ENCODE results near the gene YPEL4. TPM values are rescaled to one million over a fixed set of nuclear protein-coding genes. Genes with fewer than 3 reads are reported as not detected.
A peak's percentile ranks its signal among the peaks of the same experiment; 100 is the strongest.
"Not testable (repeated sequence)": the region's sequence is repeated elsewhere in the genome, so short reads cannot be mapped to it uniquely, and the experiment has no call there.

YPEL4 gene
- total RNA-seq, 2 experiments from 2014 or later, result 0.43 to 0.73 TPM

GRCh38 chr11:57667117-57667735 is 17.5 kb upstream of the YPEL4 start:
- DNase-seq, result peak; percentile 95
- POLR2A ChIA-PET, result interaction anchor here (0.6 to 2.3 kb wide), 9 partner anchors 9 to 241 kb away, joined by 3 to 8 read pairs (median 3); partner anchors contain the start of genes CLP1, SELENOH and YPEL4
- Mint-ChIP-seq H3K4me3 (peak overlapping the region; percentile 83), H3K4me1 (ENCODE audit: low read depth) (peaks cover 39% of the 10 kb centered on the region), H3K27ac (peak overlapping the region; percentile 100), H3K27me3 (no peaks in the 10 kb centered on the region), H3K9me3 (no peaks in the 10 kb centered on the region), H3K36me3 (peaks cover 13% of the 10 kb centered on the region)
- intact Hi-C loops (cut with micrococcal nuclease), result loop anchor here (1.0 to 10.0 kb wide), 13 partner anchors 10 to 1888 kb away; partner anchors contain the start of genes CLP1, MED19, SELENOH and SSRP1
- CTCF ChIA-PET, result interaction anchor here (0.7 to 1.8 kb wide), 2 partner anchors 9 to 133 kb away, joined by 4 to 5 read pairs; partner anchors contain the start of gene CLP1

DNA sequence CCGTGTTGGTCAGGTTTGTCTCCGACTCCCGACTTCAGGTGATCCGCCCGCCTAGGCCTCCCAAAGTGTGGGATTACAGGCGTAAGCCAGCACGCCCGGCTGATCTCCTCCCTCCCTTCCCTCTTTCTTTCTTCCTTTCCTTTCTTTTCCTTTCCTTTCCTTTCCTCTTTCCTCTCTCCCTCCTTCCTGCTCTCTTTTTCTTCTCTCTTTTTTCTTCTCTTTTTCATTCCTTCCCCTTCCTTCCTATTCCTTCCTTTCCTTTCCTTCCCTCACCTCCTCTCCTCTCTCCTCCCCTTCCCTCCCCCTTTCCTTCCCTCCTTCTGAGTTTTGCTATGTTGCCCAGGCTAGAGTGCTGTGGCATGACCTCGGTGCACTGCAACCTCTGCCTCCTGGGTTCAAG is 14.3 kb upstream of the YPEL4 start:
- no peak for DNase-seq
- Mint-ChIP-seq H3K9me3 (no peaks in the 10 kb centered on the region), H3K36me3 (peaks cover 24% of the 10 kb centered on the region), H3K4me3 (no peak overlapping the region), H3K27ac (no peak overlapping the region), H3K27me3 (no peaks in the 10 kb centered on the region), H3K4me1 (ENCODE audit: low read depth) (peaks cover 27% of the 10 kb centered on the region)
- ChIA-PET POLR2A (no interaction called here), CTCF (no interaction called here)
- intact Hi-C loops (cut with micrococcal nuclease), result loop anchor here (10.0 kb wide), 1 partner anchor 1891 kb away; no protein-coding TSS in a partner anchor

DNA sequence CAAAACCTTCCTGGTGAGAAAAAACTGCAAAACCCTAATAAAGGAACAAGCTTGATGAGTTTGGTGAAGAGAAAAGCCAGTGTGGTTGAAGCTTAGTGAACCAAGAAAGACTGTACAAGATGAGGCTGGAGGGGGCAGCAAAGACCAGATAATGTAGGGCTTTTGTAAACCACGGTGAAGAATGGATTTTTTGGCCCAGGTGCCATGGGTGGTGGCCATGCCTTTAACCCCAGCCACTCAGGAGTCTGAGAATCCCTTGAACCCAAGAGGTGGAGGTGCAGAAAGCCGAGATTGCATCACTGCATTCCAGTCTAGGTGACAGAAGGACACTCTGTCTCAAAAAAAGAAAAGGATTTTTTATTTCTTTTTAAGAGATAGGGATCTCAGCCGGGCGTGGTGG is 13.2 kb upstream of the YPEL4 start:
- Mint-ChIP-seq H3K9me3 (no peaks in the 10 kb centered on the region), H3K27ac (no peak overlapping the region), H3K27me3 (no peaks in the 10 kb centered on the region), H3K36me3 (peaks cover 24% of the 10 kb centered on the region), H3K4me3 (no peak overlapping the region), H3K4me1 (ENCODE audit: low read depth) (peaks cover 32% of the 10 kb centered on the region)
- ChIA-PET CTCF (interaction anchor here (0.7 to 1.2 kb wide), 4 partner anchors 15 to 861 kb away, joined by 3 to 6 read pairs (median 3); no protein-coding TSS in a partner anchor), POLR2A (no interaction called here)
- intact Hi-C loops (cut with micrococcal nuclease), result loop anchor here (10.0 kb wide), 1 partner anchor 1892 kb away; no protein-coding TSS in a partner anchor
- no peak for DNase-seq

DNA sequence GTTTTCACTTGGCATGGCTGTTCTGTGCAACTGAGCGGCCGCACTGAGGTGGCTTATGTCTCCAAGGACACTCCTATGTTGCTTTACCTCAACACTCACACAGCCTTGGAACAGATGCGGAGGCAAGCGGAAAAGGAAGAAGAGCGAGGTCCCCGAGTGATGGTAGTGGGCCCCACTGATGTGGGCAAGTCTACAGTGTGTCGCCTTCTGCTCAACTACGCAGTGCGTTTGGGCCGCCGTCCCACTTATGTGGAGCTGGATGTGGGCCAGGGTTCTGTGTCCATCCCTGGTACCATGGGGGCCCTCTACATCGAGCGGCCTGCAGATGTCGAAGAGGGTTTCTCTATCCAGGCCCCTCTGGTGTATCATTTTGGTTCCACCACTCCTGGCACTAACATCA is 10.0 kb upstream of the YPEL4 start:
- H3K4me3 Mint-ChIP-seq, result no peak overlapping the region
- ChIA-PET CTCF (interaction anchor here (1.9 kb wide), 2 partner anchors 15 to 92 kb away, joined by 7 to 9 read pairs; partner anchors contain the start of gene UBE2L6), POLR2A (no interaction called here)
- no peaks in the 10 kb centered on the region for H3K27me3 Mint-ChIP-seq
- H3K4me1 Mint-ChIP-seq (ENCODE audit: low read depth), result peaks cover 31% of the 10 kb centered on the region
- DNase-seq, result no peak
- peaks cover 26% of the 10 kb centered on the region for H3K36me3 Mint-ChIP-seq
- intact Hi-C loops (cut with micrococcal nuclease), result loop anchor here (5.0 to 10.0 kb wide), 2 partner anchors 1483 to 1895 kb away; partner anchors contain the start of gene FAM111A
- no peaks in the 10 kb centered on the region for H3K9me3 Mint-ChIP-seq
- H3K27ac Mint-ChIP-seq, result no peak overlapping the region

DNA sequence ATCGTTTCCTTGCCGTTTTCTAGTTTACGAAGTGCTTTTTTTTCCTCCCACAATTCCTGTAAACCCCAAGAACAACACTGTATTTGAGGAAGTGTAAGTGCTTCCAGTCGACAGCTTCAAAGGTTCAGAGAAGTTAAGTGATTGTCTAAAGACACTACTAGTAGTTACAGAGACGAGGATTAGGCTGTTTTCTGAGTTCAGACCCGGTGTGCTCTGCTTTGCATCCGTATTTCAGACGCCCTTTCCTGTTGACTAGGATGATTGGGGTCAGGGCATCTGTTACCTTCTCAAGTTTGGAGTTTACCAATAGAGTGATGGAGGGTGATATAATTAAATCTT is 8.3 kb upstream of the YPEL4 start:
- Mint-ChIP-seq H3K27ac (peak overlapping the region; percentile 94), H3K36me3 (peaks cover 26% of the 10 kb centered on the region), H3K4me1 (ENCODE audit: low read depth) (peaks cover 33% of the 10 kb centered on the region), H3K4me3 (peak overlapping the region; percentile 100), H3K27me3 (no peaks in the 10 kb centered on the region), H3K9me3 (no peaks in the 10 kb centered on the region)
- CTCF ChIA-PET, result interaction anchor here (0.6 to 1.9 kb wide), 5 partner anchors 9 to 143 kb away, joined by 3 to 9 read pairs (median 3); partner anchors contain the start of gene UBE2L6
- POLR2A ChIA-PET, result interaction anchor here (0.9 to 1.8 kb wide), 3 partner anchors 9 to 20 kb away, joined by 3 to 6 read pairs (median 3); no protein-coding TSS in a partner anchor
- DNase-seq, result no peak
- intact Hi-C loops (cut with micrococcal nuclease), result loop anchor here (5.0 kb wide), 1 partner anchor 1484 kb away; the partner anchor contains the start of gene FAM111A

- intact Hi-C loops (cut with micrococcal nuclease), result loop anchor here (1.0 to 5.0 kb wide), 7 partner anchors 10 to 1485 kb away; partner anchors contain the start of genes FAM111A, MED19, SELENOH and TIMM10
- CTCF ChIA-PET, result interaction anchor here (0.6 to 4.2 kb wide), 7 partner anchors 9 to 199 kb away, joined by 3 to 17 read pairs (median 4); partner anchors contain the start of gene UBE2L6
- peaks cover 33% of the 10 kb centered on the region for H3K4me1 Mint-ChIP-seq (ENCODE audit: low read depth)
Measured at GRCh38 chr11:57657194-57658022, 7.7 kb upstream of the YPEL4 start, which contains the start of gene CLP1. TSS of gene CLP1 (plus strand) at chr11:57657762. CDS start at chr11:57659477, 1,715 bp downstream.

GRCh38 chr11:57656885-57657193 is 7.1 kb upstream of the YPEL4 start:
- no peak for DNase-seq
- POLR2A ChIA-PET, result no interaction called here

More at GRCh38 chr11:57657194-57658022, 7.7 kb upstream of the YPEL4 start, which contains the start of gene CLP1:
- DNase-seq, result peak; percentile 100
- H3K36me3 Mint-ChIP-seq, result peaks cover 25% of the 10 kb centered on the region
- no peaks in the 10 kb centered on the region for H3K27me3 Mint-ChIP-seq
- POLR2A ChIA-PET, result interaction anchor here (0.9 to 1.8 kb wide), 3 partner anchors 9 to 20 kb away, joined by 3 to 6 read pairs (median 3); no protein-coding TSS in a partner anchor
- H3K27ac Mint-ChIP-seq, result peak within 1 kb of the TSS; percentile 94
- H3K4me3 Mint-ChIP-seq, result peak within 1 kb of the TSS; percentile 100
- no peaks in the 10 kb centered on the region for H3K9me3 Mint-ChIP-seq

GRCh38 chr11:57653163-57653562 is 3.5 kb upstream of the YPEL4 start:
- Mint-ChIP-seq H3K36me3 (peaks cover 2% of the 10 kb centered on the region), H3K4me3 (no peak overlapping the region), H3K27ac (no peak overlapping the region), H3K4me1 (ENCODE audit: low read depth) (peaks cover 36% of the 10 kb centered on the region), H3K27me3 (peaks cover 7% of the 10 kb centered on the region), H3K9me3 (no peaks in the 10 kb centered on the region)
- ChIA-PET CTCF (interaction anchor here (0.8 to 0.9 kb wide), 2 partner anchors 9 to 139 kb away, joined by 3 read pairs; no protein-coding TSS in a partner anchor), POLR2A (interaction anchor here (0.6 kb wide), 3 partner anchors 16 to 88 kb away, joined by 3 to 4 read pairs (median 3); no protein-coding TSS in a partner anchor)
- DNase-seq, result no peak
- intact Hi-C loops (cut with micrococcal nuclease), result no loop called here

More at GRCh38 chr11:57656885-57657193, 7.1 kb upstream of the YPEL4 start:
- Mint-ChIP-seq H3K9me3 (no peaks in the 10 kb centered on the region), H3K36me3 (peaks cover 22% of the 10 kb centered on the region), H3K4me1 (ENCODE audit: low read depth) (peaks cover 31% of the 10 kb centered on the region), H3K27ac (peak overlapping the region; percentile 94), H3K27me3 (no peaks in the 10 kb centered on the region), H3K4me3 (peak overlapping the region; percentile 100)
- CTCF ChIA-PET, result interaction anchor here (0.9 to 4.2 kb wide), 4 partner anchors 12 to 198 kb away, joined by 3 to 17 read pairs (median 4); no protein-coding TSS in a partner anchor
- intact Hi-C loops (cut with micrococcal nuclease), result loop anchor here (1.0 to 5.0 kb wide), 7 partner anchors 10 to 1485 kb away; partner anchors contain the start of genes FAM111A, MED19, SELENOH and TIMM10

DNA sequence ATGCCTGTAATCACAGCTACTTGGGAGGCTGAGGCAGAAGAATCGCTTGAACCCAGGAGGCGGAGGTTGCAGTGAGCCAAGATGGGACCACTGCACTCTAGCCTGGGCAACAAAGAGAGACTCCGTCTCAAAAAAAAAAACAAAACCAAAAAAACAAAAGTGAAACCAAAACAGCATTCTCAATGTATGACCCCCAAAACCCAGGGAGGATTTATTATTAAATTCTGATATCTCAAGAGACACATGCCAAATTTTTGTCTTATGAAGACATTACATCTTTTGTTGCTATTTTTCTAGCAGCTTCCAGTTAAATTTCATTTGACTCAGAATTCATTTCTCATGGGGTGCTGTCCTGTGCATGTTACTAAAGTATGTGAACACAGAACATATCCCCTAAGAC is 3.0 kb upstream of the YPEL4 start:
- Mint-ChIP-seq H3K27me3 (peaks cover 12% of the 10 kb centered on the region), H3K4me1 (ENCODE audit: low read depth) (peaks cover 37% of the 10 kb centered on the region), H3K36me3 (peaks cover 2% of the 10 kb centered on the region), H3K9me3 (no peaks in the 10 kb centered on the region), H3K27ac (peak overlapping the region; percentile 18), H3K4me3 (no peak overlapping the region)
- no peak for DNase-seq
- ChIA-PET CTCF (interaction anchor here (0.6 to 1.7 kb wide), 7 partner anchors 8 to 169 kb away, joined by 3 to 6 read pairs (median 4); partner anchors contain the start of gene UBE2L6), POLR2A (interaction anchor here (0.6 kb wide), 3 partner anchors 16 to 88 kb away, joined by 3 to 4 read pairs (median 3); no protein-coding TSS in a partner anchor)
- intact Hi-C loops (cut with micrococcal nuclease), result no loop called here

GRCh38 chr11:57652230-57652629 is 2.5 kb upstream of the YPEL4 start:
- POLR2A ChIA-PET; H3K36me3 Mint-ChIP-seq; H3K9me3 Mint-ChIP-seq; intact Hi-C loops (cut with micrococcal nuclease); H3K4me3 Mint-ChIP-seq: not testable (repeated sequence)
- Mint-ChIP-seq H3K27ac (peak overlapping the region; percentile 18), H3K27me3 (peaks cover 16% of the 10 kb centered on the region), H3K4me1 (ENCODE audit: low read depth) (peaks cover 39% of the 10 kb centered on the region)
- CTCF ChIA-PET, result interaction anchor here (0.6 to 1.7 kb wide), 9 partner anchors 8 to 194 kb away, joined by 3 to 7 read pairs (median 4); partner anchors contain the start of gene UBE2L6
- DNase-seq, result peak; percentile 55

DNA sequence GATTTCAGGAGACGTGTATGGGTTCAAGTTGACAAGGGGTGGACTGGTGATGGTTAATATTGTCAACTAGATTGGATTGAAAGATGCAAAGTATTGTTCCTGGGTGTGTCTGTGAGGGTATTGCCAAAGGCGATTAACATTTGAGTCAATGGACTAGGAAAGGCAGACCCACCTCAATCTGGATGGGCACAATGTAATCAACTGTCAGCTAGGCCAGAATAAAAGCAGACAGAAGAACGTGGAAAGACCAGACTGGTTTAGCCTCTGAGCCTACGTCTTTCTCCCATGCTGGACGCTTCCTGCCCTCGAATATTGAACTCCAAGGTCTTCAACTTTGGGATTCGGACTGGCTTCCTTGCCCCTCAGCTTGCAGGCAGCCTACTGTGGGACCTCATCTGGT is 1.7 kb upstream of the YPEL4 start:
- no peak overlapping the region for H3K27ac Mint-ChIP-seq
- no peaks in the 10 kb centered on the region for H3K9me3 Mint-ChIP-seq
- H3K4me3 Mint-ChIP-seq, result no peak overlapping the region
- ChIA-PET CTCF (interaction anchor here (1.2 to 1.7 kb wide), 5 partner anchors 83 to 193 kb away, joined by 3 to 7 read pairs (median 4); partner anchors contain the start of gene UBE2L6), POLR2A (no interaction called here)
- DNase-seq, result no peak
- intact Hi-C loops (cut with micrococcal nuclease), result no loop called here
- no peaks in the 10 kb centered on the region for H3K36me3 Mint-ChIP-seq
- H3K4me1 Mint-ChIP-seq (ENCODE audit: low read depth), result peaks cover 40% of the 10 kb centered on the region
- H3K27me3 Mint-ChIP-seq, result peaks cover 24% of the 10 kb centered on the region

Data from activated CD4-positive, alpha-beta memory T cell treated with anti-CD3 and anti-CD28 coated beads for 36 hours (primary cell).